T-helper 1 cell treated with Interleukin-12 subunit alpha and Interleukin-12 subunit beta and Interleukin-4 antibody, amounts not matched to agents 30 μg/mL and 1 μg/mL, for 36 hours (primary cell): Measurements from ENCODE around the gene LOX.
"Not testable (repeated sequence)": the region's sequence is repeated elsewhere in the genome, so short reads cannot be mapped to it uniquely, and the experiment has no call there.

Source experiments
- H3K27ac Mint-ChIP-seq: one replicate; pipeline ENCODE4 v1.8.0; 2021; ENCODE audit warnings: mild to moderate bottlenecking, mixed read lengths
- H3K27me3 Mint-ChIP-seq: one replicate; pipeline ENCODE4 v1.8.0; 2021; ENCODE audit warnings: low read depth, mixed read lengths
- H3K36me3 Mint-ChIP-seq: one replicate; pipeline ENCODE4 v1.8.0; 2021; ENCODE audit warnings: low read depth, mixed read lengths
- H3K4me1 Mint-ChIP-seq: one replicate; pipeline ENCODE4 v1.8.0; 2021; ENCODE audit warnings: low read depth, mixed read lengths
- H3K4me3 Mint-ChIP-seq: one replicate; pipeline ENCODE4 v1.8.0; 2021; ENCODE audit warnings: mild to moderate bottlenecking, moderate library complexity, mixed read lengths
- H3K9me3 Mint-ChIP-seq: one replicate; pipeline ENCODE4 v1.8.0; 2021; ENCODE audit warnings: mixed read lengths

LOX gene

GRCh38 chr5:122111460-122111859 lies 33.4 kb upstream of the LOX start:
- Mint-ChIP-seq H3K9me3 (no peaks in the 10 kb centered on the region), H3K27ac (no peak overlapping the region), H3K36me3 (no peaks in the 10 kb centered on the region), H3K4me3 (no peak overlapping the region), H3K4me1 (no peaks in the 10 kb centered on the region), H3K27me3 (peaks cover 4% of the 10 kb centered on the region)

GRCh38 chr5:122110987-122111386 lies 32.9 kb upstream of the LOX start:
- Mint-ChIP-seq H3K4me1 (no peaks in the 10 kb centered on the region), H3K27me3 (peaks cover 4% of the 10 kb centered on the region), H3K27ac (no peak overlapping the region)

DNA sequence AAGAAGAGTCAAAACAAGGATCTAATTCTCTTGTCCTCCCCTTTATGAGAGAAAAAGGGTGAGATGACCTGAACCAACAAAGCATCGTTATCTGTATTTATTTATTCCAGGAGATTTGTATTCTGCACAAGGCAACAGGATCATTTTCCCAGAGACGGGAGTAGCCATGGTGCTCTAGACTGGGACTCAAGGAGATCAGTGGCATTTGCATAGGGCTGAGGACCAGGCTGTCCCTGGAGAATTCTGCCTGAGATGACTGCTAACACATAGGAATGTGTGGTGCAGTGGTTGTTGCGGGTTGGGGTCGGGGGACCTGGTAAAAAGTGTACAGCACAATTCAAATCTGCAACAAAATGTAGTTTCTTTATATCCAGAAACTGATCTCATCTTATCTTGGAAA lies 29.0 kb upstream of the LOX start:
- H3K27ac Mint-ChIP-seq: no peak overlapping the region
- no peaks in the 10 kb centered on the region for H3K36me3 Mint-ChIP-seq
- no peaks in the 10 kb centered on the region for H3K4me1 Mint-ChIP-seq
- H3K27me3 Mint-ChIP-seq: peaks cover 3% of the 10 kb centered on the region
- H3K9me3 Mint-ChIP-seq: no peaks in the 10 kb centered on the region
- H3K4me3 Mint-ChIP-seq: no peak overlapping the region

More at GRCh38 chr5:122110987-122111386, 32.9 kb upstream of the LOX start:
- no peak overlapping the region for H3K4me3 Mint-ChIP-seq
- no peaks in the 10 kb centered on the region for H3K36me3 Mint-ChIP-seq
- no peaks in the 10 kb centered on the region for H3K9me3 Mint-ChIP-seq

DNA sequence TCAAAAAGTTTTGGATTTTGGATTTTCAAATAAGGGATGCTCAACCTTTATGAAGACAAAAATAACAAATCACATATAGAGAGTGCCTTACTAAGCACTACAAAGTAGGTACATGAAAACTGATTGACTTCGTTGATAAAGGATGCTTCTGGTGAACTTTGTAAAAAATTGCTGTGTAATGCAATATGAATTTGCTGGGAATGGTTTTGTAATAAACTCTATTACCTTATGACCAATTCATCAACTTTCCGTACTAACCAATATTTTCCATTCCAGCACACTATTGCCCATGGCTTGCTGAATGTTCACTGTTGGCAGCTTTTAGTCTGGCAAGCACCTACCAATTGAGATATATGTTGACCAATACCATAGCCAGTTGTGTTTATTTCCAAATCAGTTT lies 27.9 kb upstream of the LOX start:
- no peak overlapping the region for H3K4me3 Mint-ChIP-seq
- no peaks in the 10 kb centered on the region for H3K4me1 Mint-ChIP-seq
- H3K27me3 Mint-ChIP-seq: peaks cover 3% of the 10 kb centered on the region
- H3K36me3 Mint-ChIP-seq: no peaks in the 10 kb centered on the region
- H3K27ac Mint-ChIP-seq: no peak overlapping the region
- no peaks in the 10 kb centered on the region for H3K9me3 Mint-ChIP-seq

GRCh38 chr5:122102825-122103224 lies 24.8 kb upstream of the LOX start:
- Mint-ChIP-seq H3K27ac (no peak overlapping the region), H3K9me3 (no peaks in the 10 kb centered on the region), H3K4me1 (no peaks in the 10 kb centered on the region), H3K27me3 (peaks cover 3% of the 10 kb centered on the region), H3K36me3 (no peaks in the 10 kb centered on the region), H3K4me3 (no peak overlapping the region)

- Mint-ChIP-seq H3K4me1 (no peaks in the 10 kb centered on the region), H3K27ac (no peak overlapping the region), H3K27me3 (peaks cover 3% of the 10 kb centered on the region), H3K9me3 (no peaks in the 10 kb centered on the region), H3K4me3 (no peak overlapping the region), H3K36me3 (no peaks in the 10 kb centered on the region)
Observed at GRCh38 chr5:122101636-122102285, 23.7 kb upstream of the LOX start.

- H3K9me3 Mint-ChIP-seq: no peaks in the 10 kb centered on the region
- no peaks in the 10 kb centered on the region for H3K36me3 Mint-ChIP-seq
- no peak overlapping the region for H3K27ac Mint-ChIP-seq
- no peaks in the 10 kb centered on the region for H3K4me1 Mint-ChIP-seq
- no peak overlapping the region for H3K4me3 Mint-ChIP-seq
- H3K27me3 Mint-ChIP-seq: no peaks in the 10 kb centered on the region
Observed at GRCh38 chr5:122099060-122099790, 21.2 kb upstream of the LOX start.

GRCh38 chr5:122097391-122097790 lies 19.3 kb upstream of the LOX start:
- Mint-ChIP-seq H3K4me1 (no peaks in the 10 kb centered on the region), H3K4me3 (no peak overlapping the region), H3K27me3 (peaks cover 7% of the 10 kb centered on the region), H3K9me3 (no peaks in the 10 kb centered on the region), H3K36me3 (no peaks in the 10 kb centered on the region), H3K27ac (no peak overlapping the region)

GRCh38 chr5:122095158-122095557 lies 17.1 kb upstream of the LOX start:
- H3K9me3 Mint-ChIP-seq: no peaks in the 10 kb centered on the region
- H3K4me1 Mint-ChIP-seq: no peaks in the 10 kb centered on the region
- H3K36me3 Mint-ChIP-seq: no peaks in the 10 kb centered on the region
- H3K27ac Mint-ChIP-seq: no peak overlapping the region
- H3K4me3 Mint-ChIP-seq: no peak overlapping the region
- H3K27me3 Mint-ChIP-seq: peaks cover 7% of the 10 kb centered on the region

GRCh38 chr5:122094251-122094650 lies 16.2 kb upstream of the LOX start:
- not testable (repeated sequence) for H3K27me3 Mint-ChIP-seq, H3K9me3 Mint-ChIP-seq, H3K27ac Mint-ChIP-seq, H3K4me3 Mint-ChIP-seq, H3K36me3 Mint-ChIP-seq, H3K4me1 Mint-ChIP-seq

DNA sequence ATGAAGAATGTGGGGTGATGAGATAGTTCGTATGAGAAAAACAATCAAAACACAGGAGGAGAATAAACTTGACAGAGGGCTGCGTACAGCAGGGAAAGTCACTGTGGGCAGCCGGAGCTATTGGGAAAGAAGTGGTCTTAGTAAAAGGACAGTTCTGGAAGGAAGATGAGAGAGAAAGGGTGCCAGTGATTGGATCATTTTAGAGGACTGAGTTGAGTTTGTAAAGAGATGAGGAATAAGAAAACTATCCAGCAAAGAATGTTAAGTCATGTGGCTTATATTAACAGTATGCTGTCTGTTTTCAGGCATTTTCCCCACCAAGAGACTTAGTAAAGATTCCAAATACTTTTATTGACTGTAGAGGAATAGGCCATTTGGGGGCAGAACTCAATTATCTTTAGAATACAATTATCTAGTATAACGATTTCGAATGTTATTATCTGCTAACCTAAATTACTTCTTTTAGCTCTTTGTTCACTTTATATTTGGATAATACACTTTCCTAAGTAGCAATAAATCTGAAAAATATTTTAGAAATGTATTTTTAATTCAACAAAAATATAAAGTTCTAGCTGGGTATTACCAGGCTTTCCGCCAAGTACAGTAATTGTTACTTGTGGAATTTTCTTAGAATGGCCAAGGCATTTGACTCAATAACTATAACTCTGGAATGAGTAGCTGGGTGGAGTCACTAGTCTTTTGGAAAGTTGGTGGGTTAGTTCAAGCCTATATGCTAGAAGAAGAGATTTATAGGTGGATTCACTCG lies 15.5 kb upstream of the LOX start:
- Mint-ChIP-seq H3K36me3 (no peaks in the 10 kb centered on the region), H3K27ac (no peak overlapping the region), H3K9me3 (no peaks in the 10 kb centered on the region), H3K27me3 (peaks cover 13% of the 10 kb centered on the region), H3K4me3 (no peak overlapping the region), H3K4me1 (no peaks in the 10 kb centered on the region)

DNA sequence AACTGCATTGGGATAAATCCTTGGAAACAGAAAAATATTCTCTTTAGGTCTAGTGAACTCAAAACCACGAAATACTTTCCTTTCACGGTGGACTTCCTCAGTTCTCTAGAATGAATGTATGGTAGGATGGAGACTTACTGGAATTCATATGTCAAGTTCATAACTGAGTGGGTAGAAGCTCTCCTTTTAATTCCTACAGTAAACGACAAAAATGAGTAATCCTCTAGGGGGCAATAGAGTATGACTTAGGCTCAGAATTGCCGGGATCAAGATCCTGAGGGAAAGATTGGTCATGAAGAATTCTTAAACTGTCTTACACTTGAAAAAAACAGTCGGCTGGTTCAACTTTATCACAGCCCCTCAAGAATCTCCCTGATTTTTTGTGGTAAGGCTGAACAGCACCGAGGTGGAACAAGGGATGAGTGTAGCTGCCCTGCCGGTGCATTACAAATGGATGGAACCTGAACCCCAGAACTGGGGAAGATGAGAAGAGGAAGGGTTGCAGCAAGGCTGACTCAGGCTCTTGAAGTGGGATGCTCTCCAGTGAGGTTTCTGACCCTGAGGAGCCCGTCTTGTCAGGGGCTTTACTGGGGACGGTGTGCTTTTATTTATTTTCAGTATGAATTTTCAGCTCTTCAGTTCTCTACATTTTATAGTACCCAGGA lies 14.0 kb upstream of the LOX start:
- no peaks in the 10 kb centered on the region for H3K4me1 Mint-ChIP-seq
- H3K4me3 Mint-ChIP-seq: no peak overlapping the region
- no peaks in the 10 kb centered on the region for H3K36me3 Mint-ChIP-seq
- peaks cover 17% of the 10 kb centered on the region for H3K27me3 Mint-ChIP-seq
- H3K27ac Mint-ChIP-seq: no peak overlapping the region
- no peaks in the 10 kb centered on the region for H3K9me3 Mint-ChIP-seq

GRCh38 chr5:122089096-122090013 lies 11.3 kb upstream of the LOX start:
- Mint-ChIP-seq H3K4me3 (no peak overlapping the region), H3K9me3 (no peaks in the 10 kb centered on the region), H3K36me3 (no peaks in the 10 kb centered on the region), H3K27me3 (peaks cover 19% of the 10 kb centered on the region), H3K27ac (no peak overlapping the region), H3K4me1 (no peaks in the 10 kb centered on the region)

- no peak overlapping the region for H3K4me3 Mint-ChIP-seq
- H3K27ac Mint-ChIP-seq: no peak overlapping the region
- no peaks in the 10 kb centered on the region for H3K4me1 Mint-ChIP-seq
- H3K27me3 Mint-ChIP-seq: peaks cover 23% of the 10 kb centered on the region
- no peaks in the 10 kb centered on the region for H3K9me3 Mint-ChIP-seq
- no peaks in the 10 kb centered on the region for H3K36me3 Mint-ChIP-seq
Observed at GRCh38 chr5:122085041-122085440, 7.0 kb upstream of the LOX start.
